HUDEP-2 (cell line): ENCODE results near the gene TNFSF9.

Experiments used
- DNase-seq, 76 experiments: peaks; one replicate each; lab custom pipeline; 2025; ENCODE audit not compliant: unreplicated experiment in 76 of 76; lab: John Stamatoyannopoulos, UW

Gene TNFSF9, protein sequence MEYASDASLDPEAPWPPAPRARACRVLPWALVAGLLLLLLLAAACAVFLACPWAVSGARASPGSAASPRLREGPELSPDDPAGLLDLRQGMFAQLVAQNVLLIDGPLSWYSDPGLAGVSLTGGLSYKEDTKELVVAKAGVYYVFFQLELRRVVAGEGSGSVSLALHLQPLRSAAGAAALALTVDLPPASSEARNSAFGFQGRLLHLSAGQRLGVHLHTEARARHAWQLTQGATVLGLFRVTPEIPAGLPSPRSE

DNA sequence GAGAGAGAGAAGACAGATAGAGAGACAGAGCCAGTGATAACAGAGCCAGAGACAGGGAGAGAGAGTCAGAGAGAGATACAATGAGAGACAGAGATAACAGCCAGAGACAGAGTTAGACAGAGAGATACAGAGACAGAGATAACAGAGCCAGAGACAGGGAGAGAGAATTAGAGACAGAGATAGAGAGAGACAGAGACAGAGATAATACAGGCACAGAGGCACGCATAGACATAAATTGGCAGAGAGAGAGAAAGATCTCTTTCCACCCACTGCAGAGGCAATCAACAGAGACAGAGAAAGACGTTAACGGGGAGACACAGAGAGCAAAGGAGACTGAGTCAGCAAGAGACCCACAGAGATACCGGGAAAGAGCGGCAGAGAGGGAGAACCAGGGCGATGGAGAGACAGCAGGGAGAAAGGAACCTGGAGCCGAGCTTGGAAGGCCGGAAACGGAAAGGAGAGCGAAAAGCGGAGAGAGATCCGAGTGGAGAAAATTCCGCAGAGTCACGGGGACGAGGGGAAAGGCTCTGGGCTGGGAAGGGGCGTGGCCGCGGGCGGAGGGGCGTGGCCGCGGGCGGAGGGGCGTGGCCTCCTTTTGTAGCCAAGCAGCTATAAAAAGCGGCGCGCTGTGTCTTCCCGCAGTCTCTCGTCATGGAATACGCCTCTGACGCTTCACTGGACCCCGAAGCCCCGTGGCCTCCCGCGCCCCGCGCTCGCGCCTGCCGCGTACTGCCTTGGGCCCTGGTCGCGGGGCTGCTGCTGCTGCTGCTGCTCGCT lies at the start of gene TNFSF9:
TSS of gene TNFSF9 (plus strand) at position 641 of the 777 bp plus-strand sequence. CDS start at position 652, 11 bp downstream.
- DNase-seq: peak in 75 of 76 experiments; percentile 27 to 99 (median 91)

- peak in 6 of 76 experiments; percentile 3 to 26 (median 12) for DNase-seq
These were observed 49.1 kb upstream of the TNFSF9 start, which contains the start of gene DENND1C for GRCh38 chr19:6481541-6482342. Gene DENND1C (minus strand): TSS chr19:6481787. CDS start chr19:6481695, 92 bp downstream.

- DNase-seq: no peak
These were observed 48.5 kb upstream of the TNFSF9 start for GRCh38 chr19:6482343-6482686.

GRCh38 chr19:6483235-6483634 lies 47.6 kb upstream of the TNFSF9 start:
- DNase-seq: no peak

GRCh38 chr19:6484230-6484629 lies 46.6 kb upstream of the TNFSF9 start:
- DNase-seq: no peak

- no peak for DNase-seq
These were observed 46.0 kb upstream of the TNFSF9 start for GRCh38 chr19:6484831-6485230.

- DNase-seq: no peak
These were observed 41.4 kb upstream of the TNFSF9 start for GRCh38 chr19:6489278-6490061.

DNA sequence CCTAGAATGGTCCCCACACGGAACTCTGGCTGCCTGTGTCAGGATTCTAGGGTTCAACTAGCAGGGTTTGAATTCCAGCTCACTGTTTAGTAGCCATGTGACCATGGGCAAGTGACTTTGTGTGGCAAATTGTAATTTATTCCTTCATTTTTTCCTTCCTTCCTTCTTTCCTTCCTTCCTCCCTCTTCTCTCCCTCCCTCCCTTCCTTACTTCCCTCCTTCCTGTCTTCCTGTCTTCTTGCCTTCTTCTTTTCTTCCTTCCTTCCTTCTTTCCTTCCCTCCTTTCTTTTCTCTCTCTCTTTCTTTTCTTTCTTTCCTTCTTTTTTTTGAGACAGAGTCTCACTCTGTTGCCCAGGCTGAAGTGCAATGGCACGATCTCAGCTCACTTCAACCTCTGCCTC lies 40.7 kb upstream of the TNFSF9 start:
- DNase-seq: no peak

- DNase-seq: no peak
These were observed 38.8 kb upstream of the TNFSF9 start for GRCh38 chr19:6491802-6492592.

DNA sequence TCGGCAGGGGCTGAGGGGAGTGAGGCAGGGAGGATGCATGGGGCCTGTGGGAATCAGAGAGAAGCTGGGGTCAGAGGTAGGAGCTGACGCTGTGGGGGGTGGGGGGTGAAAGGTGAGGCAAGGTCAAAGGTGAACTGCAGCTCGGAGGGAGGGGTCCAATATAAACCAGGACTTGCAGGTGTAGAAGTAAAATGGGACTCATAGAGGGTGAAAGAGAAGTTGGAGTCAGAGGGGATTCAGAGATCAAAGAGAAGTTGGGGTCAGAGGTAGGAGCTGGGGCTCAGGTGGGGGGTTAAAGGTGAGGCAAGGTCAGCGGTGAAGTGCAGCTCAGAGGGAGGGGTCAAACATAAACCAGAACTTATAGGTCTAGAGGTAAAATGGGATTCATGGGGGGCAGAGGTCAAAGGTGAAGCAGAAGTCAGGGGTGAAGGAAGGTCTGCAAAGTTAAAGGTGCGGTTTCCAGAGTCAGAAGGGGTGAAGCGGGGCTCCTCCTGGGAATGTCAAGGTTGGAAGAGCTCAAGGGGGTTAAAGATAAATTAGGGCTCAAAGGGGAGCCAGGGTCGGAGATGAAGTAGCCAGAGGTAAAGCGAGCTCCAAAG lies 36.3 kb upstream of the TNFSF9 start:
- no peak for DNase-seq

DNA sequence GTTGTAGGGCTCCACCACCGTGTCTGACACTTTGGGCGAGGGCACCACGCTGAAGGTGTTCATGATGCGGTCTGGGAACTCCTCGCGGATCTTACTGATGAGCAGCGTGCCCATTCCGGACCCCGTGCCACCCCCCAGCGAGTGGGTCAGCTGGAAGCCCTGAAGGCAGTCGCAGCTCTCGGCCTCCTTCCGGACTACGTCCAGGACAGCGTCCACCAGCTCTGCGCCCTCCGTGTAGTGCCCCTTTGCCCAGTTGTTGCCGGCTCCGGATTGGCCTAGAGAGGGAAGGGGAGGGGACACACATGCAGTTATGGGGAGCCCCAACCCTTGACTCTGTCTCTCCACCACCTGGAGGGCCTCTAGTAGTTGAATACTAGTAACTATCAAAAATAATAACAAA lies 34.9 kb upstream of the TNFSF9 start:
- DNase-seq: no peak

- peak in 1 of 76 experiments; percentile 28 for DNase-seq
These were observed 32.4 kb upstream of the TNFSF9 start for GRCh38 chr19:6498294-6499036.

DNA sequence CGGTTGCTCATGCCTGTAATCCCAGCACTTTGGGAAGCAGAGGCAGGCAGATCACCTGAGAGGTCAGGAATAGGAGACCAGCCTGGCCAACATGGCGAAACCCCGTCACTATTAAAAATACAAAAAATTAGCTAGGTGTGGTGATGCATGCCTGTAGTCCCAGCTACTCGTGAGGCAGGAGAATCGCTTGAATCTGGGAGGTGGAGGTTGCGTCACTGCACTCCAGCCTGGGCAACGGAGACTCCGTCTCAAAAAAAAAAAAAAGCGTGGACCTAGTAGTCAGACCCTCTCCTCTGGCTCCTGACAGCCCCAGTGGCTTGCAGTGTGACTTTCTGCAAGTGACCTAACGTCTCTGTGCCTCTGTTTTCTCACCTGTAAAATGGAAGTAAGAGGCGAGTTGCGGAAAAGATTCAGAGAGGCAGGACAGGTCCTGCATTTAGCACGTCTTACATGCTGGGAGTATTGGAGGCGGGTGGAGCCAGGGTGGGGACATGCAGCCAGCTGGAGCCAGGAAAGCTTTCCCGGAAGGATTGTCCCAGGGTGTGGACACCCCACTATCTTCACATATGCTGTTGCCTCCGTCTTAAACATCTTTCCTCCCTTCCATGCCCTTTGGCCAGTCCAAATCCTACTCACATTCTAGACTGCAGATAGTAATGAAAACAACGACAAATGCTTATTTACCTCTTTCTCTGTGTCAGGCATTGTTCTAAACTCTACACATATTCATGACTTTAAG lies 31.6 kb upstream of the TNFSF9 start:
- DNase-seq: no peak

GRCh38 chr19:6500837-6501739 lies 29.7 kb upstream of the TNFSF9 start:
- DNase-seq: no peak

DNA sequence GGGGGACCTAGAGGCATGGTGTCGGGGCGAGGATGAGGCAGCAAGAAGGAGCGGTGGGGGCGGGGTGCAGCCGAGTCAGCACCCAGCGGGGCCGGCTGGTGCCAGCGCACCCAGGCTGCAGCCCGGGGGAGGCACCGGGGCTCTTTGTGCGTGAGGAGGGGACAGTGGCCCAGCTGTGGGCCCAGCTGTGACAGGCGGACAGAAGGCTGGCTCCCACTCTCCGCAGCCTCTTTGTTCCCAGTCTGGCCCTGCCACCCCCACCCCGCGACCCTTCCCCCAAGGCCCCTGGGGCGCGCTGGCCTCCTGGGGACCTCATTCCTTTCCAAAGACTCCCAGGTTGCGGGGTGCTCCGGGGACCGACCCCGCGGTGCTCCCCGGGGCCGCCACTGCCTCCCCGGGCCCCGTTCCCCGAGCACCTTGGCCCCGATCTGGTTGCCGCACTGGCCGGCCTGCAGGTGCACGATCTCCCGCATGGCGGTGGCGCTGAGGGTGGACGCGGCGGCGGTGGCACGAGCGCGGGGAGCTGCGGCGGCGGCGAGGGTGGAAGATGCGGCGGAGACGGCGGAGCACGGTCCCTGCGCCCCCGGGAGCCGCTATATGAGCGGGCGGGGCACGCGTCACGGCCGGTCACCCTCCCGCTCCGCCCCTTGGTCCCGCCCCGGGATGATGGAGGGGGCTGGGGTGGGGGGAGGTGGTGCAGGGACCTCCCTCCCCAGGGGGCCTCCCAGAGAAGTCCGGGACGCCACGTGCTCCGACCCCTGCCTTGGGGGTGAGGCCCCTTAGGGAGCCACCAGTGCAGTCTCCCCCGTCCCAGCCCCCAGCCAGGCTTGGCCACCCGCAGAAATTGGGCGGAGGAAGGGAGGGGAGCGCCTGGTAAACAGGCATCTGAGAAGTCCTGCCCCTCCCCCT lies 28.8 kb upstream of the TNFSF9 start, which contains the start of gene TUBB4A:
TSS of gene TUBB4A (minus strand) at position 570 of the 909 bp plus-strand sequence. CDS start at position 473, 97 bp downstream.
- no peak for DNase-seq
